ENCODE data around the gene UBE2Q2. TPM values are rescaled to one million over a fixed set of nuclear protein-coding genes. Genes with fewer than 3 reads are reported as not detected.

UBE2Q2 gene
- total and polyA plus RNA-seq, 9 of the 15 experiments (the other 6 are each of a cell fraction or from before 2014, with no cell fraction given): 6.2 to 24.0 (median 16.2) TPM

GRCh38 chr15:75842722-75843677 is at the start of gene UBE2Q2 (continued):
- TF ChIP-seq YY1 (IDR thresholded peaks at IDR 0.05; ENCODE audit: borderline replicate concordance in 1 of 3, control insufficient read depth in 1 of 3, extremely low read depth in 1 of 3, insufficient read depth in 3 of 3, insufficient read length in 1 of 3, insufficient replicate concordance in 2 of 3, low read depth in 1 of 3, low read length in 2 of 3): peak; percentile 49 to 94 (median 86)
- 0 out of 2 replicates have a peak, but pooled peaks have one; percentile 12 for TF ChIP-seq SMARCE1 (IDR thresholded peaks at IDR 0.05)
- TF ChIP-seq POLR2A (conservative IDR thresholded peaks at IDR 0.05): peak; percentile 64
- TF ChIP-seq ZFX (CRISPR knock-in tag; IDR thresholded peaks at IDR 0.05): no peak
- TF ChIP-seq ETS2 (tag; IDR thresholded peaks at IDR 0.05; ENCODE audit: borderline replicate concordance, poor library complexity, severe bottlenecking): no peak
- no peak for TF ChIP-seq ZFP36 (IDR thresholded peaks at IDR 0.05; ENCODE audit: low read depth, low read length, partially characterized antibody)
- TF ChIP-seq SIRT6 (IDR thresholded peaks at IDR 0.05; ENCODE audit: low read depth, low read length): no peak
- TF ChIP-seq CREB1 (IDR thresholded peaks at IDR 0.05): peak; percentile 26; the same call in 1 of the 2 replicates
- no peak for TF ChIP-seq CREB1 (CRISPR knock-in tag; IDR thresholded peaks at IDR 0.05)
- no peak for TF ChIP-seq TSC22D4 (tag; IDR thresholded peaks at IDR 0.05)
- TF ChIP-seq FOXA1 (IDR thresholded peaks at IDR 0.05; ENCODE audit: borderline replicate concordance): no peak
- TF ChIP-seq RBM34 (IDR thresholded peaks at IDR 0.05; ENCODE audit: borderline replicate concordance, insufficient read depth, low read length): no peak
- TF ChIP-seq XRCC5 (IDR thresholded peaks at IDR 0.05; ENCODE audit: low read depth, low read length): no peak
- no peak for TF ChIP-seq STAT6 (CRISPR knock-in tag; IDR thresholded peaks at IDR 0.05)
- TF ChIP-seq SRF (CRISPR knock-in tag; IDR thresholded peaks at IDR 0.05): no peak
- TF ChIP-seq CHCHD3 (CRISPR knock-in tag; IDR thresholded peaks at IDR 0.05): no peak
- peak; percentile 88 for TF ChIP-seq SMAD4 (CRISPR knock-in tag; conservative IDR thresholded peaks at IDR 0.05)
- no peak for TF ChIP-seq MCM3 (IDR thresholded peaks at IDR 0.05)
- TF ChIP-seq ZNF740 (CRISPR knock-in tag; IDR thresholded peaks at IDR 0.05): no peak; the same call in none of the 2 replicates
- peak in 1 of 2 experiments; percentile 22; a peak in 1 of 4 replicates for TF ChIP-seq ZNF740 (tag; IDR thresholded peaks at IDR 0.05)
- no peak for TF ChIP-seq SRSF7 (optimal IDR thresholded peaks at IDR 0.05; ENCODE audit: low read depth, low read length)
- TF ChIP-seq YBX1 (IDR thresholded peaks at IDR 0.05): no peak
- no peak for TF ChIP-seq ZFP30 (CRISPR knock-in tag; IDR thresholded peaks at IDR 0.05; ENCODE audit: borderline replicate concordance)
- no peak for TF ChIP-seq NCOR1 (IDR thresholded peaks at IDR 0.05)
- TF ChIP-seq HDGF (IDR thresholded peaks at IDR 0.05): no peak
- peak; percentile 85 for TF ChIP-seq RBFOX2 (IDR thresholded peaks at IDR 0.05; ENCODE audit: low read depth, low read length)
- no peak for TF ChIP-seq HMG20A (CRISPR knock-in tag; conservative IDR thresholded peaks at IDR 0.05)

Data from K562 (cell line).